WERI-Rb-1 (cell line): Measurements from ENCODE around the gene G0S2.

Experiments used
- DNase-seq: peaks from one replicate; pipeline ENCODE4 v3.0.0-alpha.2; 2020
- H3K27ac ChIP-seq: fragments of 250-450 bp; sonication (Bioruptor Pico); 2 replicates; pipeline ENCODE4 v1.5.1; 2020; ENCODE audit warnings: mild to moderate bottlenecking, moderate library complexity
- H3K27me3 ChIP-seq: fragments of 250-450 bp; sonication (Bioruptor Pico); 2 replicates; pipeline ENCODE4 v1.5.1; 2021; ENCODE audit warnings: mild to moderate bottlenecking, low read depth, moderate library complexity; ENCODE audit not compliant: insufficient read depth, severe bottlenecking
- H3K36me3 ChIP-seq: fragments of 250-450 bp; sonication (Bioruptor Pico); 2 replicates; pipeline ENCODE4 v1.5.1; 2020; ENCODE audit warnings: mild to moderate bottlenecking, moderate library complexity
- H3K4me3 ChIP-seq: 2 replicates; pipeline ENCODE4 v1.5.1; 2011; ENCODE audit warnings: low read depth, mild to moderate bottlenecking, control low read depth, low read length
- H3K9me3 ChIP-seq: fragments of 250-450 bp; sonication (Bioruptor Pico); 2 replicates; pipeline ENCODE4 v1.5.1; 2021; ENCODE audit warnings: mild to moderate bottlenecking, moderate library complexity; ENCODE audit not compliant: severe bottlenecking
- TF ChIP-seq, protein P1 (sequence below): IDR thresholded peaks from 2 replicates; pipeline ENCODE4 v1.5.1; 2011; ENCODE audit warnings: low read depth, mild to moderate bottlenecking, control low read depth, inconsistent platforms, low read length

G0S2 gene

GRCh38 chr1:209720326-209720725 is 45.1 kb downstream of the G0S2 start:
- Histone ChIP-seq H3K4me3 (no peak overlapping the region), H3K27me3 (peaks cover 6% of the 10 kb centered on the region), H3K9me3 (no peaks in the 10 kb centered on the region), H3K27ac (no peak overlapping the region), H3K36me3 (no peaks in the 10 kb centered on the region)
- TF ChIP-seq, protein P1, sequence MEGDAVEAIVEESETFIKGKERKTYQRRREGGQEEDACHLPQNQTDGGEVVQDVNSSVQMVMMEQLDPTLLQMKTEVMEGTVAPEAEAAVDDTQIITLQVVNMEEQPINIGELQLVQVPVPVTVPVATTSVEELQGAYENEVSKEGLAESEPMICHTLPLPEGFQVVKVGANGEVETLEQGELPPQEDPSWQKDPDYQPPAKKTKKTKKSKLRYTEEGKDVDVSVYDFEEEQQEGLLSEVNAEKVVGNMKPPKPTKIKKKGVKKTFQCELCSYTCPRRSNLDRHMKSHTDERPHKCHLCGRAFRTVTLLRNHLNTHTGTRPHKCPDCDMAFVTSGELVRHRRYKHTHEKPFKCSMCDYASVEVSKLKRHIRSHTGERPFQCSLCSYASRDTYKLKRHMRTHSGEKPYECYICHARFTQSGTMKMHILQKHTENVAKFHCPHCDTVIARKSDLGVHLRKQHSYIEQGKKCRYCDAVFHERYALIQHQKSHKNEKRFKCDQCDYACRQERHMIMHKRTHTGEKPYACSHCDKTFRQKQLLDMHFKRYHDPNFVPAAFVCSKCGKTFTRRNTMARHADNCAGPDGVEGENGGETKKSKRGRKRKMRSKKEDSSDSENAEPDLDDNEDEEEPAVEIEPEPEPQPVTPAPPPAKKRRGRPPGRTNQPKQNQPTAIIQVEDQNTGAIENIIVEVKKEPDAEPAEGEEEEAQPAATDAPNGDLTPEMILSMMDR, result no peak
- DNase-seq, result no peak

DNA sequence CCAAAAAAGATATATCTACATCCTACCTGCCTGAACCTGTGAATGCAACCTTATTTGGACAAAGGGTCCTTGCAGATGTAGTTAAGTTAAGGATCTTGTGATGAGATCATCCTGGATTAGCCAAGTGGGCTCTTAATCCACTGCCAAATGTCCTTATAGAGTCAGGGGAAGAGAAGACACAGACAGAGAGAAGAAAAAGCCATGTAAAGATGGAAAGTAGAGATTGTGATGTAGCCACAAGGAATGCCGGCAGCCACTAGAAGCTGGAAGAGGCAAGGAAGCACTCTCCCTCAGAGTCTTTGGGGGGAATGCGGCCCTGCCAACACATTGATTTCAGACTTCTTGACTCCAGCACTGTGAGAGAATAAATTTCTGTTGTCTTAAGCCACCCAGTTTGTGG is 45.6 kb downstream of the G0S2 start:
- H3K9me3 ChIP-seq, result no peaks in the 10 kb centered on the region
- no peaks in the 10 kb centered on the region for H3K36me3 ChIP-seq
- TF ChIP-seq, protein P1, result no peak
- peak; percentile 13 for DNase-seq
- H3K27me3 ChIP-seq, result peaks cover 5% of the 10 kb centered on the region
- H3K4me3 ChIP-seq, result no peak overlapping the region
- no peak overlapping the region for H3K27ac ChIP-seq

GRCh38 chr1:209721323-209721722 is 46.1 kb downstream of the G0S2 start:
- Histone ChIP-seq H3K36me3 (no peaks in the 10 kb centered on the region), H3K27ac (no peak overlapping the region), H3K9me3 (no peaks in the 10 kb centered on the region), H3K4me3 (no peak overlapping the region), H3K27me3 (peaks cover 4% of the 10 kb centered on the region)
- TF ChIP-seq, protein P1, result no peak
- DNase-seq, result no peak

GRCh38 chr1:209723265-209723664 is 48.1 kb downstream of the G0S2 start:
- H3K36me3 ChIP-seq, result no peaks in the 10 kb centered on the region
- no peak for DNase-seq
- H3K4me3 ChIP-seq, result no peak overlapping the region
- TF ChIP-seq, protein P1, result no peak
- no peaks in the 10 kb centered on the region for H3K9me3 ChIP-seq
- H3K27ac ChIP-seq, result no peak overlapping the region
- peaks cover 7% of the 10 kb centered on the region for H3K27me3 ChIP-seq

DNA sequence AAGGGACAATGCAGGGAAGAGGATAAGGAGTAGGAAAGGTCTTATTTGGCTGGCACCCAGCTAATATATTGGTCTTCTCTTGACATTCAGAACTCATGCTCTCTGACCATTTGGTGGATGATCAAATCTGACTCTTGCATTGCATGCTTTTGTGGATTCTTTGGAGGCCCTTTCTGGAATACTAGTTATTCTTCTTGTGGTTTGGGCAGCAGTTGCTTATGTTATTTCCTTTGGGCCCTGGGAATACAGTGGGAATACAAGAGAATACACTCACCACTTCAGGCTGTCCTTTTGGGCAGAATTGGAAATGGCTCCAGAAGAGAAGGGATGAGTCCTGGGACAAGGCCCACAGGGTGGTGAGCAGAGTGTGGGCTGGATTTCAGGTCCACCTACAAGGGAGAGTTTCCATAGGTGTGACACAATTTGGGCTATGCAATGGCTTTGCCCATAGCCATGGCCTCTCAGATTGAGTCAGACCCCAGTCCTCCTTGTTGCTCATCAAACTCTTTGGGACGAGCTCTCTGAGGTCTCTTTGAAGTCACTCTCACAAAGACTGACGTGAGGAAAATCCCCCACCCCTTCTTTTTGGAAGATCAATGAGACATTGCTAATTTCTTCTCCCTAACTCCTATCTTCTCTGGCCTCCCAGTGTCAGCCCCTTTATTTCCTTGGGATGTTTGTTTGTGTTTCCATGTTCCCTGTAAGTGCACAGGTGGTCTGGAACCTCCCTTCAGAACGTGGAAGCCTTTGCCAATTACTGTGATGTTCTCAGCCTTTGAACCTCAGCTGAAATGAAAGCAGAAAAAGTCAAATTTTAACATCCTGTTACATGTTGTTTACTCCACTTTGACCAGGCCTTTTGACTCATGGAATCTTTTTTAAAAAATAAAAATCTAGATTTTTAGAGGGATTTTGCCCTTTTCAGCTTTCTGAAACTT is 48.8 kb downstream of the G0S2 start:
- no peak overlapping the region for H3K27ac ChIP-seq
- H3K36me3 ChIP-seq, result no peaks in the 10 kb centered on the region
- no peak overlapping the region for H3K4me3 ChIP-seq
- TF ChIP-seq, protein P1, result no peak
- no peak for DNase-seq
- peaks cover 7% of the 10 kb centered on the region for H3K27me3 ChIP-seq
- no peaks in the 10 kb centered on the region for H3K9me3 ChIP-seq
